ENCODE measurements around the gene FADD. TPM values are rescaled to one million over a fixed set of nuclear protein-coding genes. Genes with fewer than 3 reads are reported as not detected.

The FADD gene
- total RNA-seq, 2 donors from 2014 or later: 16.0 to 18.4 TPM

DNA sequence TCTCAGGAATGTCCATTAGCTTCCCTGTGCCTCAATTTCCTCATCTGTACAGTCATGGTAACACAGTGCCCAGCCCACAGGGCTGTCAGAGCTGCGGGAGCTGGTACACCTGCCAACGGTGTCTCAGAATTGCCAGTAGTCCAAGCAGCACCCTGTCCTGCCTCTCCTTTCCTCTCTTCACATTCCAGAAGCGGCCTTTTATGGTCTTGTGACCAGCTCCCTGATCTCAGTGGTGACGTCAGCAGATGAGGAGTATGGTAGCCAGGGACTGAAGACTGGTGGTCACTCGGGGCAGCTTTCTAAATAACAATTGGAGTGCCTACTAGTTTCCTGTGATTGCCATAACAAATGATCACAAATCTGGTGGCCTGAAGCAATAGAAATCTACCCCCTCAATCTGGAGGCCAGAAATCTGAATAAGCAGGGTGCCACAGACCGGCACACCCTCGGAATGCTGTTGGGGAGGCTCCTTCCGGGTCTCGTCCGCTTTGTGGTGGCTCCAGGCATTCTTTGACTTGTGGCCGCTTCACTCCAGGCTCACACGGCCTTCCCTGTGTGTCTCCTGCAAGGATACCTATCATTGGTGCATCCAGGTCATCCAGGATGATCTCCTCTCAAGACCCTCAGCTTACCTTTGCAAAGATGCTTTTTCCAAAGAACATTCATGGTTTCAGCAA is 2.1 kb downstream of the FADD start:
- intact Hi-C loops (cut with DNase I): loop anchor here (10.0 kb wide), 1 partner anchor 190 kb away; the partner anchor contains the start of gene CTTN
- Histone ChIP-seq H3K36me3 (no peaks in the 10 kb centered on the region), H3K27ac (no peak overlapping the region), H3K4me1 (replicated peaks) (peaks cover 8% of the 10 kb centered on the region), H3K27me3 (replicated peaks; ENCODE audit: insufficient read depth) (no peaks in the 10 kb centered on the region), H3K4me3 (no peak overlapping the region), H3K9me3 (no peaks in the 10 kb centered on the region)
- DNase-seq (ENCODE audit: low spot score): no peak
- 70% methylated on average over 12 of the region's 12 CpGs for WGBS
- TF ChIP-seq POLR2A (IDR thresholded peaks at IDR 0.05) (no peak), POLR2AphosphoS5 (IDR thresholded peaks at IDR 0.05) (no peak)
- TF ChIP-seq, protein P1, sequence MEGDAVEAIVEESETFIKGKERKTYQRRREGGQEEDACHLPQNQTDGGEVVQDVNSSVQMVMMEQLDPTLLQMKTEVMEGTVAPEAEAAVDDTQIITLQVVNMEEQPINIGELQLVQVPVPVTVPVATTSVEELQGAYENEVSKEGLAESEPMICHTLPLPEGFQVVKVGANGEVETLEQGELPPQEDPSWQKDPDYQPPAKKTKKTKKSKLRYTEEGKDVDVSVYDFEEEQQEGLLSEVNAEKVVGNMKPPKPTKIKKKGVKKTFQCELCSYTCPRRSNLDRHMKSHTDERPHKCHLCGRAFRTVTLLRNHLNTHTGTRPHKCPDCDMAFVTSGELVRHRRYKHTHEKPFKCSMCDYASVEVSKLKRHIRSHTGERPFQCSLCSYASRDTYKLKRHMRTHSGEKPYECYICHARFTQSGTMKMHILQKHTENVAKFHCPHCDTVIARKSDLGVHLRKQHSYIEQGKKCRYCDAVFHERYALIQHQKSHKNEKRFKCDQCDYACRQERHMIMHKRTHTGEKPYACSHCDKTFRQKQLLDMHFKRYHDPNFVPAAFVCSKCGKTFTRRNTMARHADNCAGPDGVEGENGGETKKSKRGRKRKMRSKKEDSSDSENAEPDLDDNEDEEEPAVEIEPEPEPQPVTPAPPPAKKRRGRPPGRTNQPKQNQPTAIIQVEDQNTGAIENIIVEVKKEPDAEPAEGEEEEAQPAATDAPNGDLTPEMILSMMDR (IDR thresholded peaks at IDR 0.05): no peak

DNA sequence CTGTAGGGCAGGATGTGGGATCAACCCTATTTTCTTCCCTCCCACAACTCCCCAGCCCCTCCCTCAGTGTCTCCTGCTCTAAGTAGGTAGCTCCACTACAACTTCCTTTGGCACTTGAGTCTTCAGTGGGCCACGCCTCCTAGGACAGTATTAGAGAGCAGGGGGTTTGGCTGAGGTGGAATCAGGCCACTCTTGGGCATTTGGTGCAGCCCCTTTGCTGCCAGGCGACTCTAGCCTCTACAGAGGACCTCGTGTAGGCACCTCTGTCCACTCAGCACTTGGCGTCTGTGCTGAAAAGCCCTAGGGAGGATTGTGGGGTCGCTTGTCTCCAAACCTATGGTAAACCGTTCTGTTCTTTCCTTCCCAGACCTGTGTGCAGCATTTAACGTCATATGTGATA is 2.7 kb downstream of the FADD start:
- H3K27ac ChIP-seq: no peak overlapping the region
- H3K4me3 ChIP-seq: no peak overlapping the region
- TF ChIP-seq POLR2A (IDR thresholded peaks at IDR 0.05) (no peak), POLR2AphosphoS5 (IDR thresholded peaks at IDR 0.05) (no peak)
- TF ChIP-seq, protein P1 (IDR thresholded peaks at IDR 0.05): no peak
- H3K9me3 ChIP-seq: no peaks in the 10 kb centered on the region
- no peaks in the 10 kb centered on the region for H3K36me3 ChIP-seq
- no peaks in the 10 kb centered on the region for H3K27me3 ChIP-seq (replicated peaks; ENCODE audit: insufficient read depth)
- 82% methylated on average over 7 of the region's 7 CpGs for WGBS
- peaks cover 8% of the 10 kb centered on the region for H3K4me1 ChIP-seq (replicated peaks)
- no peak for DNase-seq (ENCODE audit: low spot score)
- intact Hi-C loops (cut with DNase I): loop anchor here (10.0 kb wide), 1 partner anchor 189 kb away; the partner anchor contains the start of gene CTTN

GRCh38 chr11:70206226-70206981 is 3.3 kb downstream of the FADD start:
- DNase-seq (ENCODE audit: low spot score): no peak
- Histone ChIP-seq H3K36me3 (no peaks in the 10 kb centered on the region), H3K9me3 (no peaks in the 10 kb centered on the region), H3K27ac (no peak overlapping the region), H3K27me3 (replicated peaks; ENCODE audit: insufficient read depth) (no peaks in the 10 kb centered on the region), H3K4me3 (no peak overlapping the region), H3K4me1 (replicated peaks) (peaks cover 8% of the 10 kb centered on the region)
- 93% methylated on average over 22 of the region's 22 CpGs for WGBS
- TF ChIP-seq, protein P1 (IDR thresholded peaks at IDR 0.05): no peak
- TF ChIP-seq POLR2AphosphoS5 (IDR thresholded peaks at IDR 0.05) (no peak), POLR2A (IDR thresholded peaks at IDR 0.05) (no peak)
- intact Hi-C loops (cut with DNase I): loop anchor here (10.0 kb wide), 1 partner anchor 188 kb away; the partner anchor contains the start of gene CTTN

- Histone ChIP-seq H3K27ac (no peak overlapping the region), H3K9me3 (no peaks in the 10 kb centered on the region), H3K4me1 (replicated peaks) (peaks cover 8% of the 10 kb centered on the region), H3K4me3 (no peak overlapping the region), H3K27me3 (replicated peaks; ENCODE audit: insufficient read depth) (no peaks in the 10 kb centered on the region), H3K36me3 (no peaks in the 10 kb centered on the region)
- DNase-seq (ENCODE audit: low spot score): no peak
- WGBS: 81% methylated on average over 4 of the region's 6 CpGs
- TF ChIP-seq POLR2A (IDR thresholded peaks at IDR 0.05): no peak
- no peak for TF ChIP-seq POLR2AphosphoS5 (IDR thresholded peaks at IDR 0.05)
- TF ChIP-seq, protein P1 (IDR thresholded peaks at IDR 0.05): no peak
- intact Hi-C loops (cut with DNase I): loop anchor here (10.0 kb wide), 1 partner anchor 188 kb away; the partner anchor contains the start of gene CTTN
Observed at GRCh38 chr11:70206982-70207376, 3.9 kb downstream of the FADD start.

Data from prostate gland (tissue), 2 donors.